ENCODE data around the gene STARD3. TPM values are rescaled to one million over a fixed set of nuclear protein-coding genes. Genes with fewer than 3 reads are reported as not detected.
A peak's percentile ranks its signal among the peaks of the same experiment; 100 is the strongest.

The STARD3 gene
- total RNA-seq, 1 donor from 2014 or later: 40.7 TPM

DNA sequence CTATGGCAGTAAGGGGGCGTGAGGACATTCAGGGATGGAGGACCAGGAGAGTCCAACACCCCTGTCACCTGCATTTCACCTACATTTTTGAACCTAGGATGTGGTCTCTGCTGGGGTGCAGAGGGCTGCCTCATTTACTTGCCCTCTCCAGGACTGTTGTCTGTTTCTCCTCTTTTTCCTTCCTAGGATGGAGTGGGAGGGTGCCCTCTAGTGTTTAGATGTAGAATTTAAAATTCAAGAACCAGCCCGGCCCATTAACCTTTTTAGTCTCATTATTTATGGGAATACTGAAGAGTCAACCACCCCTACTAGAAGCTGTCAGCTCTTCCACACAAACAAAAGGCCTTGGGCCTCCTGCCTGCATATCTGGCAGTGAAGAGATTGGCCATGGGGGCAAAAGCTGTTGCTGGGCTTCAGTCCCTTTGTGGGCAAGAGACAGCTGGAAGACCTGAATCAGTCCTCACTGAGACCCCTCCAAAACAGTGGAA lies 2.5 kb upstream of the STARD3 start:
- H3K4me3 ChIP-seq (ENCODE audit: low read depth, low read length): no peak overlapping the region
- TF ChIP-seq, protein P1, sequence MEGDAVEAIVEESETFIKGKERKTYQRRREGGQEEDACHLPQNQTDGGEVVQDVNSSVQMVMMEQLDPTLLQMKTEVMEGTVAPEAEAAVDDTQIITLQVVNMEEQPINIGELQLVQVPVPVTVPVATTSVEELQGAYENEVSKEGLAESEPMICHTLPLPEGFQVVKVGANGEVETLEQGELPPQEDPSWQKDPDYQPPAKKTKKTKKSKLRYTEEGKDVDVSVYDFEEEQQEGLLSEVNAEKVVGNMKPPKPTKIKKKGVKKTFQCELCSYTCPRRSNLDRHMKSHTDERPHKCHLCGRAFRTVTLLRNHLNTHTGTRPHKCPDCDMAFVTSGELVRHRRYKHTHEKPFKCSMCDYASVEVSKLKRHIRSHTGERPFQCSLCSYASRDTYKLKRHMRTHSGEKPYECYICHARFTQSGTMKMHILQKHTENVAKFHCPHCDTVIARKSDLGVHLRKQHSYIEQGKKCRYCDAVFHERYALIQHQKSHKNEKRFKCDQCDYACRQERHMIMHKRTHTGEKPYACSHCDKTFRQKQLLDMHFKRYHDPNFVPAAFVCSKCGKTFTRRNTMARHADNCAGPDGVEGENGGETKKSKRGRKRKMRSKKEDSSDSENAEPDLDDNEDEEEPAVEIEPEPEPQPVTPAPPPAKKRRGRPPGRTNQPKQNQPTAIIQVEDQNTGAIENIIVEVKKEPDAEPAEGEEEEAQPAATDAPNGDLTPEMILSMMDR (conservative IDR thresholded peaks at IDR 0.05; ENCODE audit: low read depth, low read length): peak; percentile 74
- DNase-seq (ENCODE audit: low read depth): no peak

DNA sequence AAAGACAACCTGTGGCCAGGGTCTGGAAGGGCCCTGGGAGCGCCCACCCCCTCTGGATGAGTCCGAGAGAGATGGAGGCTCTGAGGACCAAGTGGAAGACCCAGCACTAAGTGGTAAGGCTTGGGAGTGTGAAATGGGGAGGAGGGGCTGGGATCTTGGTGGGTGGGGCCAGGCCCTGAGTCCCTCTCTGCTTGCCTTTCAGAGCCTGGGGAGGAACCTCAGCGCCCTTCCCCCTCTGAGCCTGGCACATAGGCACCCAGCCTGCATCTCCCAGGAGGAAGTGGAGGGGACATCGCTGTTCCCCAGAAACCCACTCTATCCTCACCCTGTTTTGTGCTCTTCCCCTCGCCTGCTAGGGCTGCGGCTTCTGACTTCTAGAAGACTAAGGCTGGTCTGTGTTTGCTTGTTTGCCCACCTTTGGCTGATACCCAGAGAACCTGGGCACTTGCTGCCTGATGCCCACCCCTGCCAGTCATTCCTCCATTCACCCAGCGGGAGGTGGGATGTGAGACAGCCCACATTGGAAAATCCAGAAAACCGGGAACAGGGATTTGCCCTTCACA lies 1.2 kb upstream of the STARD3 start:
- DNase-seq (ENCODE audit: low read depth): no peak
- H3K4me3 ChIP-seq (ENCODE audit: low read depth, low read length): no peak overlapping the region
- TF ChIP-seq, protein P1 (conservative IDR thresholded peaks at IDR 0.05; ENCODE audit: low read depth, low read length): no peak

DNA sequence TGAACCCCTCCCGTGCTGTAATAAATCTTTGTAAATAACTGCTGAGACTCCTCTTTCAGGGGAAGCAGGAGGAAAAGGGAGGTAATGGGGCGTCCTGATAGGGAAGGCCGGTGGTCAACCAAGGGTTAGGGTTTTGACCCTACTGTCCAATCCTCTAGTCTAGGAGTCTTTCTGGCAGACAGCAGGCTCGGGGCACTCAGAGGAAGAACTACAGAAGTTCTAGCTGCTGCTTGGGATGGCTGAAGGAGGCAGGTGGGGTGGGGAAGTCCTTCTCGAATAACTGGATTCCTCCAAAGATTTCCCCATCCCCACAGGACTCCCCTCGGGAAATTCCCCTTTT lies 387 bp upstream of the STARD3 start:
- TF ChIP-seq, protein P1 (conservative IDR thresholded peaks at IDR 0.05; ENCODE audit: low read depth, low read length): no peak
- no peak for DNase-seq (ENCODE audit: low read depth)

DNA sequence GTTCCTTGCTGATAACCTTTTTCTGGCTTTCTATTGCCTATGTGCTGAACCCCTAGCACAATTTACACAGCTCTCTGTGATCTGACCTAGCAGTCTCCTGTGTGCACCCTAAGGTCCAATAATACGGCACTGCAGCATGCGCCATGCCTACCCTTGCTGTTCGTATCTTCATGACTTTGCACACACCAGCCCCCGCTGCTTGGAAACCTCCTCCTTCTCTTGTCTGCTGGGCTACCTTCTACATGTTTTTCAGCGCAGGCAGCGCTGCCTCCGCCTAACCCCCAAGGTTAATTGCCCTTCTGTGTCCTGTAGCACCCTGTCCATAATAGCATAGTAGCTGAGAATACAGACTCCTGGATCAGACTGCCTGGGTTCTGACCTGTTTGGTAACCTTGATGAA lies 1.4 kb downstream of the STARD3 start:
- H3K4me3 ChIP-seq (ENCODE audit: low read depth, low read length): peak overlapping the region; percentile 98
- TF ChIP-seq, protein P1 (conservative IDR thresholded peaks at IDR 0.05; ENCODE audit: low read depth, low read length): no peak
- no peak for DNase-seq (ENCODE audit: low read depth)

More for the DNA sequence above, 387 bp upstream of the STARD3 start:
- peak overlapping the region; percentile 98 for H3K4me3 ChIP-seq (ENCODE audit: low read depth, low read length)

DNA sequence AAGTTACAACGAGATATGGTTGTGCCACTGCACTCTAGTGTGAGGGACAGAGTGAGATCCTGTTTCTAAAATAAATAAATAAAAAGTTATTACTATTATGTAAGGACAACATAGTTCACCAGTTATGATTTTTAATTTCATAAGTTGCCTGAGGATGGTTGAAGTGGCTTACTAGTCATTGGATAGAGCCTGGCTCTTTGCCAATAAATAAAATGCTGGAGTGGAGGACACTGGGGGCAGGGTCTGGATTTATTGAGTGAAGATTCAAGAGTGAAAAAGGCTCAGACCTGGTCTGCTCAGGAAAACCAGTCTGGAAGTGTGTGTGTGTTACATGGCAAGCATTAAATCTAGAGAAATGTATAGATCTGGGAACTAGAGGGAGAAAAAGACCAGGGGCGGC lies 2.1 kb downstream of the STARD3 start:
- H3K4me3 ChIP-seq (ENCODE audit: low read depth, low read length): no peak overlapping the region
- TF ChIP-seq, protein P1 (conservative IDR thresholded peaks at IDR 0.05; ENCODE audit: low read depth, low read length): no peak
- no peak for DNase-seq (ENCODE audit: low read depth)

DNA sequence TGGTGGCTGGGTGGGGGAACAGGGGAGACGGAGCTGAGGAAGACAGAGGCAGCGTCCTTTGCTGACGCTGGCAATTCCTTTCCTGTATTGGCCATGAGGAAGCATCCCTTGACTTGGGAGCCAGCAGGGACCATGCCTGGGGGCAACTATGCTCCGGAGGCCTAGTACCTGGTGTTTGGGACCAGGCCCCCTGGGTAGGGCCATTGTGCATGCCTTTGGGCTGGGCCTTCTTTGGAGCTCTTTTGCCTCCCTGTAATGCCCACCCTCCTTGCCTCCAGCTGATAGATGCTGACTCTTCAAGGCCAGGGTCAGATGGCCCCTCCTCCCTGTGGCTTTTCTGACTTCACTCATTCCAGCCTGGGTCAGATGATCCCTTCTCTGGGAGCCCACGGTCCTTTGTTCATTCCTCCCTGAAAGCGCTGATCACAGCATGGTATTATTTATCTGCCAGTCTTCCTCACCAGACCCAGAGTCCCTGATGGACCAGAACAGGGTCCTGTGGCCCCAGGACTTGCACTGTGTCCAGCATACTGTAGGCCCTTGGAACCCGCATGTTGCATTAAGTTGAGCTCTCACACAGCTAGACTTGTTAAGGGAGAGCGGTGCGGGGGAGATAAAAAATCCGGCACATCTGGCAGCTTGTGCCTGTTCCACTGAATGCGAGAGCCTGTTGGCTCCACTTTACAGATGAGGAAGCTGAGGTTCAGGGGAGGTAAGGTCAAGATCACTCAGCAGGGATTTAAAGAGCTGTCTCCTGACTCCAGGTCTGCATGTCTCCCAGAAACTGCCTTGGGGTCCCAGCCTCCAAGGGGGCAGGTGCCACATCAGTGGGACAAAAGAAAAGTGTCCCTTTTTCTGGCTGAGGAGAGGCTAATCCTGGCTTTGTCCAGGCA lies 2.9 kb downstream of the STARD3 start:
- H3K4me3 ChIP-seq (ENCODE audit: low read depth, low read length): no peak overlapping the region
- no peak for DNase-seq (ENCODE audit: low read depth)
- TF ChIP-seq, protein P1 (conservative IDR thresholded peaks at IDR 0.05; ENCODE audit: low read depth, low read length): no peak

Data from epithelial cell of proximal tubule (primary cell).